HL-60 (cell line): Measurements from ENCODE around the gene SMAD9.
"Not testable (repeated sequence)": the region's sequence is repeated elsewhere in the genome, so short reads cannot be mapped to it uniquely, and the experiment has no call there.

Experiments
- DNase-seq, 2 experiments: peaks; one replicate each; pipeline ENCODE4 v3.0.0-alpha.2; 2010 to 2020; ENCODE audit warnings: low read depth in 1 of 2, low spot score in 1 of 2
- H3K27ac ChIP-seq: fragments of 250-450 bp; sonication (Bioruptor Pico); replicated peaks from 2 replicates; pipeline ENCODE4 v1.5.1; 2020; ENCODE audit warnings: mild to moderate bottlenecking, moderate library complexity
- H3K27me3 ChIP-seq: fragments of 250-450 bp; sonication (Bioruptor Pico); 2 replicates; pipeline ENCODE4 v1.5.1; 2021; ENCODE audit warnings: mild to moderate bottlenecking, moderate library complexity; ENCODE audit not compliant: insufficient read depth, poor library complexity, severe bottlenecking
- H3K4me3 ChIP-seq: replicated peaks from 2 replicates; pipeline ENCODE4 v1.5.1; 2011; ENCODE audit warnings: mild to moderate bottlenecking, control low read depth, low read length; ENCODE audit not compliant: insufficient read depth
- CTCF ChIP-seq: IDR thresholded peaks from one replicate; pipeline ENCODE4 v1.5.1; 2011; ENCODE audit warnings: low read length, control low read depth, inconsistent platforms; ENCODE audit not compliant: insufficient read depth
- GABPA ChIP-seq: IDR thresholded peaks from 2 replicates; pipeline ENCODE4 v1.6.1; 2012; ENCODE audit warnings: low read depth
- POLR2AphosphoS5 ChIP-seq: IDR thresholded peaks from 2 replicates; pipeline ENCODE4 v1.6.1; 2012; ENCODE audit warnings: low read depth
- REST ChIP-seq: IDR thresholded peaks from 2 replicates; pipeline ENCODE4 v1.6.1; 2012; ENCODE audit warnings: low read depth; ENCODE audit not compliant: insufficient replicate concordance
- SPI1 ChIP-seq: IDR thresholded peaks from 2 replicates; pipeline ENCODE4 v1.6.1; 2012; ENCODE audit warnings: low read depth, mild to moderate bottlenecking, borderline replicate concordance

Gene SMAD9

GRCh38 chr13:36887758-36888521 is 32.1 kb downstream of the SMAD9 start:
- TF ChIP-seq CTCF (no peak), SPI1 (peak; percentile 67; the same call in 1 of the 2 replicates)
- Histone ChIP-seq H3K4me3 (no peak overlapping the region), H3K27ac (no peak overlapping the region), H3K27me3 (no peaks in the 10 kb centered on the region)
- peak in 1 of 2 experiments; percentile 21 for DNase-seq

DNA sequence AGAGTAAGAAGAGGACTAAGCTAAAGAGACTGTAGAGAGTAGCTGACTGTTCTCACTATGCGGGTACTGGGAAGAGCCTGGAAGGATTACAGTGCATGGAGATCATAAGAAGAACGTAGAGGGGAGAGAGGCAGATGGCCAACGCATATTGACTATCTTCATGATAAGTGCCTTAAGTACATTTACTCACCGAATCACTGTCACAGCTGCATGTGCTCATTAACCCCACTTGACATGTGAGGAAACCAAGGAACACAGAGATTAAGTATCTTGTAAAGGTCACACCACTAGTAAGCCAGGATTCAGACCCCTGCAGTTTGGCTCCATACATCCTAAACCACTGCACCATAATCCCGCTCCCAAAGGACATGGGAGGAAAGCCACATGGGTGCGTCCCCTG is 34.1 kb downstream of the SMAD9 start:
- Histone ChIP-seq H3K27ac (no peak overlapping the region), H3K27me3 (no peaks in the 10 kb centered on the region), H3K4me3 (no peak overlapping the region)
- no peak for DNase-seq
- TF ChIP-seq GABPA (no peak), CTCF (no peak), REST (no peak), POLR2AphosphoS5 (no peak), SPI1 (no peak)

DNA sequence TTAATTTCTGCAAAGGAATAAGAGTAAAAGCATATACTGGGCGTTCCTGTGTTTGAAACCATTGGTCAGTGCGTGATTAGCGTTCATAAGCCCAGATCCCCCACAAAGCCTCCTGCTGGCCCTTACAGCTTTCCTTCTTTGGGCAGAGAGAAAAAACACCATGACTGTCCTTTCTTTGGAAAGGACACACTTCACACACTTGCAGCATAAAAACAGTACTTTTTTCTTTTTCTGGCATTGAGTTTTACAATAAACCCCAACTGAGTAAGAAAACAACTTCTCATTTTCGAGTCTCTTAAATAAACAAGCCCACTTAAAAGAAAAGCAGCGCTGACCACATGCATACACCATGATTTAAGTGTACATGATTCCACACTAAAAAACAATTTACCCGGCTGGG is 35.8 kb downstream of the SMAD9 start:
- H3K27ac ChIP-seq: no peak overlapping the region
- H3K4me3 ChIP-seq: no peak overlapping the region
- no peak for TF ChIP-seq POLR2AphosphoS5
- no peak for TF ChIP-seq GABPA
- TF ChIP-seq CTCF: no peak
- no peak for TF ChIP-seq REST
- no peak for TF ChIP-seq SPI1
- DNase-seq: no peak
- no peaks in the 10 kb centered on the region for H3K27me3 ChIP-seq

- no peaks in the 10 kb centered on the region for H3K27me3 ChIP-seq
- DNase-seq: no peak
- TF ChIP-seq REST: no peak
- TF ChIP-seq CTCF: no peak
- TF ChIP-seq POLR2AphosphoS5: no peak
- TF ChIP-seq SPI1: no peak
- no peak for TF ChIP-seq GABPA
- H3K27ac ChIP-seq: no peak overlapping the region
- no peak overlapping the region for H3K4me3 ChIP-seq
These were observed 36.2 kb downstream of the SMAD9 start for GRCh38 chr13:36883824-36884223.

GRCh38 chr13:36883392-36883791 is 36.6 kb downstream of the SMAD9 start:
- DNase-seq, H3K27me3 ChIP-seq, H3K4me3 ChIP-seq, H3K27ac ChIP-seq: not testable (repeated sequence)
